ENCODE results near the gene ARHGAP31. TPM values are rescaled to one million over a fixed set of nuclear protein-coding genes. Genes with fewer than 3 reads are reported as not detected.
A peak's percentile ranks its signal among the peaks of the same experiment; 100 is the strongest.

ARHGAP31 gene
- total and polyA plus RNA-seq, 2 experiments from 2014 or later: 1.2 to 4.3 TPM

DNA sequence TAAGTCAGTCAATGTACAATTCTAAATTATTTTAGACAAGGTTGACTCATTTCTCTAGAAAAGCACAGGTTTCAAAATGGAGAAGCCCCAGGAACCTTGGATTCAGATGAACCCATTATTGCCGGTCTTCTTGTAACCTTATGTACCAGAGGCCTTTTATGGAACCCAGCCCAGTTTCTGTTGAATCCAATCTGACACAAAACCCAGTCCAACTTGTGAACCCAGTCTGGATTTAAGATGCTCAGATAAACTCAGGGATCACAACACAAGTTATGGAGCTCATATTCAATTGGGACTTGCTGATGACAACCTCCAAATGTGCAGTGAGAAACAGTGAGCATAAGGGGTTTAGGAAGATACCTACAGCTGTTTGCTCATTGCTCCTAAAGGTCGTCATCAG lies 37.1 kb upstream of the ARHGAP31 start:
- no peaks in the 10 kb centered on the region for H3K79me2 ChIP-seq (replicated peaks; ENCODE audit: insufficient read depth)
- no peaks in the 10 kb centered on the region for H3K9me2 ChIP-seq (ENCODE audit: insufficient read depth)
- Mint-ChIP-seq H3K36me3 (ENCODE audit: low read depth) (peaks cover 16% of the 10 kb centered on the region), H3K4me3 (no peak overlapping the region), H3K4me1 (peaks cover 50% of the 10 kb centered on the region), H3K27ac (no peak overlapping the region; the same call in 1 of the 2 replicates), H3K9me3 (peaks cover 22% of the 10 kb centered on the region), H3K27me3 (ENCODE audit: insufficient read depth, low read depth, poor library complexity) (peaks cover 12% of the 10 kb centered on the region)
- TF ChIP-seq, protein P1, sequence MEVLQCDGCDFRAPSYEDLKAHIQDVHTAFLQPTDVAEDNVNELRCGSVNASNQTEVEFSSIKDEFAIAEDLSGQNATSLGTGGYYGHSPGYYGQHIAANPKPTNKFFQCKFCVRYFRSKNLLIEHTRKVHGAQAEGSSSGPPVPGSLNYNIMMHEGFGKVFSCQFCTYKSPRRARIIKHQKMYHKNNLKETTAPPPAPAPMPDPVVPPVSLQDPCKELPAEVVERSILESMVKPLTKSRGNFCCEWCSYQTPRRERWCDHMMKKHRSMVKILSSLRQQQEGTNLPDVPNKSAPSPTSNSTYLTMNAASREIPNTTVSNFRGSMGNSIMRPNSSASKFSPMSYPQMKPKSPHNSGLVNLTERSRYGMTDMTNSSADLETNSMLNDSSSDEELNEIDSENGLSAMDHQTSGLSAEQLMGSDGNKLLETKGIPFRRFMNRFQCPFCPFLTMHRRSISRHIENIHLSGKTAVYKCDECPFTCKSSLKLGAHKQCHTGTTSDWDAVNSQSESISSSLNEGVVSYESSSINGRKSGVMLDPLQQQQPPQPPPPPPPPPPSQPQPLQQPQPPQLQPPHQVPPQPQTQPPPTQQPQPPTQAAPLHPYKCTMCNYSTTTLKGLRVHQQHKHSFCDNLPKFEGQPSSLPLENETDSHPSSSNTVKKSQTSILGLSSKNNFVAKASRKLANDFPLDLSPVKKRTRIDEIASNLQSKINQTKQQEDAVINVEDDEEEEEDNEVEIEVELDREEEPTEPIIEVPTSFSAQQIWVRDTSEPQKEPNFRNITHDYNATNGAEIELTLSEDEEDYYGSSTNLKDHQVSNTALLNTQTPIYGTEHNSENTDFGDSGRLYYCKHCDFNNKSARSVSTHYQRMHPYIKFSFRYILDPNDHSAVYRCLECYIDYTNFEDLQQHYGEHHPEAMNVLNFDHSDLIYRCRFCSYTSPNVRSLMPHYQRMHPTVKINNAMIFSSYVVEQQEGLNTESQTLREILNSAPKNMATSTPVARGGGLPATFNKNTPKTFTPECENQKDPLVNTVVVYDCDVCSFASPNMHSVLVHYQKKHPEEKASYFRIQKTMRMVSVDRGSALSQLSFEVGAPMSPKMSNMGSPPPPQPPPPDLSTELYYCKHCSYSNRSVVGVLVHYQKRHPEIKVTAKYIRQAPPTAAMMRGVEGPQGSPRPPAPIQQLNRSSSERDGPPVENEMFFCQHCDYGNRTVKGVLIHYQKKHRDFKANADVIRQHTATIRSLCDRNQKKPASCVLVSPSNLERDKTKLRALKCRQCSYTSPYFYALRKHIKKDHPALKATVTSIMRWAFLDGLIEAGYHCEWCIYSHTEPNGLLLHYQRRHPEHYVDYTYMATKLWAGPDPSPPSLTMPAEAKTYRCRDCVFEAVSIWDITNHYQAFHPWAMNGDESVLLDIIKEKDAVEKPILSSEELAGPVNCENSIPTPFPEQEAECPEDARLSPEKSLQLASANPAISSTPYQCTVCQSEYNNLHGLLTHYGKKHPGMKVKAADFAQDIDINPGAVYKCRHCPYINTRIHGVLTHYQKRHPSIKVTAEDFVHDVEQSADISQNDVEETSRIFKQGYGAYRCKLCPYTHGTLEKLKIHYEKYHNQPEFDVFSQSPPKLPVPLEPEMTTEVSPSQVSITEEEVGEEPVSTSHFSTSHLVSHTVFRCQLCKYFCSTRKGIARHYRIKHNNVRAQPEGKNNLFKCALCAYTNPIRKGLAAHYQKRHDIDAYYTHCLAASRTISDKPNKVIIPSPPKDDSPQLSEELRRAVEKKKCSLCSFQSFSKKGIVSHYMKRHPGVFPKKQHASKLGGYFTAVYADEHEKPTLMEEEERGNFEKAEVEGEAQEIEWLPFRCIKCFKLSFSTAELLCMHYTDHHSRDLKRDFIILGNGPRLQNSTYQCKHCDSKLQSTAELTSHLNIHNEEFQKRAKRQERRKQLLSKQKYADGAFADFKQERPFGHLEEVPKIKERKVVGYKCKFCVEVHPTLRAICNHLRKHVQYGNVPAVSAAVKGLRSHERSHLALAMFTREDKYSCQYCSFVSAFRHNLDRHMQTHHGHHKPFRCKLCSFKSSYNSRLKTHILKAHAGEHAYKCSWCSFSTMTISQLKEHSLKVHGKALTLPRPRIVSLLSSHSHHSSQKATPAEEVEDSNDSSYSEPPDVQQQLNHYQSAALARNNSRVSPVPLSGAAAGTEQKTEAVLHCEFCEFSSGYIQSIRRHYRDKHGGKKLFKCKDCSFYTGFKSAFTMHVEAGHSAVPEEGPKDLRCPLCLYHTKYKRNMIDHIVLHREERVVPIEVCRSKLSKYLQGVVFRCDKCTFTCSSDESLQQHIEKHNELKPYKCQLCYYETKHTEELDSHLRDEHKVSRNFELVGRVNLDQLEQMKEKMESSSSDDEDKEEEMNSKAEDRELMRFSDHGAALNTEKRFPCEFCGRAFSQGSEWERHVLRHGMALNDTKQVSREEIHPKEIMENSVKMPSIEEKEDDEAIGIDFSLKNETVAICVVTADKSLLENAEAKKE (CRISPR knock-in tag; IDR thresholded peaks at IDR 0.05): no peak
- TF ChIP-seq NANOG (IDR thresholded peaks at IDR 0.05; ENCODE audit: borderline replicate concordance) (no peak), POLR2AphosphoS5 (IDR thresholded peaks at IDR 0.05; ENCODE audit: low read depth) (no peak)
- TF ChIP-seq, protein P2, sequence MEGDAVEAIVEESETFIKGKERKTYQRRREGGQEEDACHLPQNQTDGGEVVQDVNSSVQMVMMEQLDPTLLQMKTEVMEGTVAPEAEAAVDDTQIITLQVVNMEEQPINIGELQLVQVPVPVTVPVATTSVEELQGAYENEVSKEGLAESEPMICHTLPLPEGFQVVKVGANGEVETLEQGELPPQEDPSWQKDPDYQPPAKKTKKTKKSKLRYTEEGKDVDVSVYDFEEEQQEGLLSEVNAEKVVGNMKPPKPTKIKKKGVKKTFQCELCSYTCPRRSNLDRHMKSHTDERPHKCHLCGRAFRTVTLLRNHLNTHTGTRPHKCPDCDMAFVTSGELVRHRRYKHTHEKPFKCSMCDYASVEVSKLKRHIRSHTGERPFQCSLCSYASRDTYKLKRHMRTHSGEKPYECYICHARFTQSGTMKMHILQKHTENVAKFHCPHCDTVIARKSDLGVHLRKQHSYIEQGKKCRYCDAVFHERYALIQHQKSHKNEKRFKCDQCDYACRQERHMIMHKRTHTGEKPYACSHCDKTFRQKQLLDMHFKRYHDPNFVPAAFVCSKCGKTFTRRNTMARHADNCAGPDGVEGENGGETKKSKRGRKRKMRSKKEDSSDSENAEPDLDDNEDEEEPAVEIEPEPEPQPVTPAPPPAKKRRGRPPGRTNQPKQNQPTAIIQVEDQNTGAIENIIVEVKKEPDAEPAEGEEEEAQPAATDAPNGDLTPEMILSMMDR (conservative IDR thresholded peaks at IDR 0.05; ENCODE audit: low read depth in 2 of 2): no peak
- H4K20me1 ChIP-seq (replicated peaks; ENCODE audit: insufficient read depth): no peaks in the 10 kb centered on the region
- no peaks in the 10 kb centered on the region for H3F3A ChIP-seq (replicated peaks; ENCODE audit: low read depth)
- peak overlapping the region; percentile 94 for H3K27ac ChIP-seq (ENCODE audit: low read depth)
- peaks cover 51% of the 10 kb centered on the region for H3K4me1 ChIP-seq (ENCODE audit: insufficient read depth)
- H2AFZ ChIP-seq: no peak overlapping the region
- H3K36me3 ChIP-seq (ENCODE audit: insufficient read depth): no peaks in the 10 kb centered on the region
- DNase-seq (ENCODE audit: low spot score) (no peak), ATAC-seq (no peak)
- H3K4me2 ChIP-seq: peak overlapping the region; percentile 10
- H3K27me3 ChIP-seq (ENCODE audit: insufficient read depth): no peaks in the 10 kb centered on the region
- H3K4me3 ChIP-seq: no peak overlapping the region

Data from GM23338 (cell line).